Mononuclear cell (primary cell): Measurements from ENCODE around the gene ACSL4. TPM values are rescaled to one million over a fixed set of nuclear protein-coding genes. Genes with fewer than 3 reads are reported as not detected.

Experiments
- H3K27me3 ChIP-seq: 2 replicates; pipeline ENCODE4 v1.6.0; 2011; ENCODE audit warnings: low read length, control low read depth; ENCODE audit not compliant: insufficient read depth
- H3K4me1 ChIP-seq: 2 replicates; pipeline ENCODE4 v1.5.1; 2011; ENCODE audit warnings: mild to moderate bottlenecking, low read length, control low read depth; ENCODE audit not compliant: insufficient read depth
- H3K4me3 ChIP-seq: 2 replicates; pipeline ENCODE4 v1.5.1; 2011; ENCODE audit warnings: mild to moderate bottlenecking, low read length, moderate library complexity
- H3K9me3 ChIP-seq: 2 replicates; pipeline ENCODE4 v1.5.1; 2011; ENCODE audit warnings: low read depth, mild to moderate bottlenecking, control low read depth, low read length
- total RNA-seq: library from RNA; depleted of rRNA; stranded (reverse); fragments of >200 nt; gene quantifications from one replicate; pipeline ENCODE4 v1.2.3, GENCODE V29; 2012

ACSL4 gene
- total RNA-seq: 54.0 TPM

DNA sequence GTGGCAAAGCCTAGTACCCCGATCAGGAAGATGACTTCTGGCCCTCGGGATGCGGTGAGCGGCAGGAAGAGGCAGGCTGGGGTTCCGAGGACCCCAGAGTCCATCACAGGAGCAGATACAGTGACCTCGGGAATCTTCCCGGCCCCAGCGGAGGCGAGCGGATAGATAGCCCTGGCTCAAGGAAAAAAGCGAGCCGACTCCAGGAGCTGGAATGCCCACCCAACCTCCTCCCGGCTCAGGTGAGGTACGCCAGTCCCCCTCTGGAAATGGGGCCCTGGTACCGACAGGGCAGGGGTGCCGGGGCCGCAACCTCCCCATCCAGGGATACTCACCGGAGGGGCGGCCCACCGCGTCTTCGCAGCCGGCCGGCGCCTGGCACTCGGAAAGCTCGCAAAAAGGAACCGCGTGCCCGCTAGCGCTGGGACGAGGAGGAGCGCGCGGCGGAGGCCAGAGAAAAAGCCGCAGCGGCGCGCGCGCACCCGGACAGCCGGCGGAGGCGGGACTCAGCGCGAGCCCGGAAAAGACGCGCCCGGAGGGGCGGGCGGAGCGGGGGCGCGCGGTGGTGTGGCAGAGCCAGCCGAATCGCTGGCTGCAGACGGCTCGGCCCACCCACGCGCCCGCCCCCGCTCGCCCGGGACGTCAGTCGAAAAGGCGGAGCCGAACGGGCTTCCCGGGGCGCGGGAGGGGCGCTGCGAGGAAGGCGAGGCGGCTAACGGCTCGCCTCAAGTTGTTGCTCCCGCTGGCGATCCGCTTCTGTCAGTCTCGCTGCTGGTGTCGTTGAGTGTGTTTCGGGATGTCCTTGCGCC is at the start of gene ACSL4:
TSS of gene ACSL4 (minus strand) at position 451 of the 806 bp plus-strand sequence. CDS start 49,894 bp downstream, outside the sequence.
- H3K9me3 ChIP-seq: no peaks in the 10 kb centered on the region
- peaks cover 30% of the 10 kb centered on the region for H3K4me1 ChIP-seq
- H3K27me3 ChIP-seq: no peaks in the 10 kb centered on the region
- H3K4me3 ChIP-seq: peak within 1 kb of the TSS; percentile 85

DNA sequence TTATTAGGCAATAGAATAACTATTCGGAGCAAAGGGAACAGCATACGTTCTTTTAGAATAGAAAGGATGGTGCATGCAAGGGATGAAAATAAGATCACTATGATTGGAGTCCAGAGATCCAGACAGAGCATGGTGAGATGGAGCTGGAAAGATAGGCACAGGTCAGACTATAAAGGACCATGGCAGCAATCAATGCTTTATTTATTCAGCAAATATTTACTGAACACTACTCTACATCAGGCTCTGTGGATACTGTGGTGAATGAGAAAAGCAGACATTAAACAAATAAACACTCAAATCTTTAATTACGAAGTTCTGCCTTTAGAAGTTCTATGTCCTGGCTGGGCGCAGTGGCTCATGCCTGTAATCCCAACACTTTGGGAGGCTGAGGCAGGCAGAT is 44.7 kb upstream of the ACSL4 start:
- no peaks in the 10 kb centered on the region for H3K4me1 ChIP-seq
- no peaks in the 10 kb centered on the region for H3K27me3 ChIP-seq
- no peak overlapping the region for H3K4me3 ChIP-seq
- H3K9me3 ChIP-seq: no peaks in the 10 kb centered on the region

DNA sequence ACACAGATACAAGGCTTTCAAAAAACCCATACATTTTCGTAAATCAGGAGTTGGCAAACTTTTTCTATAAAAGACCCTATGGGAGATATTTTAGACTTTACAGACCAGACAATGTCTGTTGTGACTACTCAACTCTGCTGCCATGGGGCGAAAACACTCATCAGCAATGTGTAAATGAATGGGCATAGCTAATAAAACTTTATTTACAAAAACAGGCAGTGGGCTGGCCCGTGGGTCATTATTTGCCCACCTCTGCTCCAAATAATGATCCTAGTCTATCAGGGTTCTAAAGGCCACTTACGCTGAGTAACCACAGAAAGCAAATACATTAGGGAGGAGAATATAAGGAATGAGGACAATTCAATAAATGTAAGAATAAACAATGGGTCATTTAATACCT is 43.9 kb upstream of the ACSL4 start:
- Histone ChIP-seq H3K27me3 (no peaks in the 10 kb centered on the region), H3K4me1 (no peaks in the 10 kb centered on the region), H3K4me3 (no peak overlapping the region), H3K9me3 (no peaks in the 10 kb centered on the region)

DNA sequence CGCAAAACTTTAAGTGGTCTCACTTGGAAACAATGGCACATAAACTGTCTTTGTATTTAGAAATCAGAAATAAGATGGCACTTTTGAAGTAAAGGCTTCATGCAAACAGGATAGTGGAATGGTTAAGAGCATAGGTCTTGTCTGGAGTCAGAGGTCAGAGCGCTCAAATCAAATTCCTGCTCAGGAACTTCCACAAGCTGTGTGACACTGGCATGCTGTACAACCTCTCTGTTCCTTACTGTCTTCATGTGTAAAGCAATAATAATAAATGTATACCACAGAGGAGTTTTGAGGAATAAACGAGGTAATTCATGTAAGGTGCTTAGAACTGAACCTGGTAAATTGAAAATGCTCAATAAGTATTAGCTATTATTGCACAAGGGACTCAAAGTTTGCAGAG is 43.4 kb upstream of the ACSL4 start:
- Histone ChIP-seq H3K9me3 (no peaks in the 10 kb centered on the region), H3K27me3 (no peaks in the 10 kb centered on the region), H3K4me3 (no peak overlapping the region), H3K4me1 (no peaks in the 10 kb centered on the region)

DNA sequence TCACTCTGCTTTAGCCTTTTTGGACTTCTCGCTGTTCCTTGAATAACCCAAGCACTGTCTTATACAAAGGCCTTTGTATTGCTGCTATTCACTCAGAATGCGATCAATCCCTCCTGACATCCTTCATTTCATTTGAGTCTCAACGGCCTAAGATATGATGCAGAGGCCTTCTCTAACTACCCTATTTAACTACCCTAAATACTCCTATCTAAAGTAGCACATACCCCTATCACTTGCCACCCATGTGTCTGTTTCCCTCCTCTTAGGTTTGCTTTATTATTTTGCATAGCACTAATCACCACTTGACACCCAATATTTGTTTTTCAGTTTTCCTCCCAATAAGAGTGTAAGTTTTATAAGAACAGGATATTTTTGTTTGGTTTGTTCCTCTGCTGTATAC is 42.3 kb upstream of the ACSL4 start:
- Histone ChIP-seq H3K4me1 (no peaks in the 10 kb centered on the region), H3K9me3 (no peaks in the 10 kb centered on the region), H3K4me3 (no peak overlapping the region), H3K27me3 (no peaks in the 10 kb centered on the region)

DNA sequence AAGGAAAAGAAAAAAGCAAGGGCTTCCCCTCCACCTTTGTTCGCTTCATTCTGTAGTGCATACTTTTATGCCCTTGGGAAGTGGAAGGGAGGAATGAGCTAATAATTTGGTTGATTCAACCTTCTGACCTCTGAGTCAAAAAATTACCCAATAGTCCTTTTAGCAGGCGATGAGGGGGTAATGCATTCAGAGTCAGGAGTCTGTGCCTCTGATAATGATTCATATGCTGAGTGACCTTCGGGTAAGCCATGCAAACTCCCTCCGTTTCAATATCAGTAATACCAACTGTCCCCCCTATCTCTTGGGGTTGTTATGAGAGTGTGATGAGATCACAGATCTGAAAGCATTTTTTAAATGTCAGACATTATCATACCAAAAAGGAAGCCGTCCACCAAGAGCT is 41.6 kb upstream of the ACSL4 start:
- Histone ChIP-seq H3K27me3 (no peaks in the 10 kb centered on the region), H3K4me3 (no peak overlapping the region), H3K9me3 (no peaks in the 10 kb centered on the region), H3K4me1 (no peaks in the 10 kb centered on the region)

DNA sequence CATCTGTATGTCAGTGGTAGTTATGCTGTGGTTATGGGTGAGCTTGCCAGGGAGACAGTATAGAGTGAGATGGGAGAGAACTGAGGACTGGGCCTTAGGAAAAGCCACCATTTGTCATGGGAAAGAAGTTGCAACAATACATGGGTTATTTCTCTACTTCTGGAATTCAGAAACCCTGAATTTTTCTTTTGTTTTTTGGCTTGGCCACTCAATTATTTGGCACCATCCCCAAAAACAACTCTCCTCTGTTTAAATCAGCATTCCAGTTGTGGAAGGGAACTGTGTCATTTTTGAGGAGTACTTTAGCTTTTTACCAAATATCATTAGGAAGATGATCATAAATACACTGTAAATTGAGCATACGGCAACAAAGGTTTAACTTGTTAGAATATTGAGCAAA is 41.1 kb upstream of the ACSL4 start:
- Histone ChIP-seq H3K27me3 (no peaks in the 10 kb centered on the region), H3K4me3 (no peak overlapping the region), H3K9me3 (no peaks in the 10 kb centered on the region), H3K4me1 (no peaks in the 10 kb centered on the region)

DNA sequence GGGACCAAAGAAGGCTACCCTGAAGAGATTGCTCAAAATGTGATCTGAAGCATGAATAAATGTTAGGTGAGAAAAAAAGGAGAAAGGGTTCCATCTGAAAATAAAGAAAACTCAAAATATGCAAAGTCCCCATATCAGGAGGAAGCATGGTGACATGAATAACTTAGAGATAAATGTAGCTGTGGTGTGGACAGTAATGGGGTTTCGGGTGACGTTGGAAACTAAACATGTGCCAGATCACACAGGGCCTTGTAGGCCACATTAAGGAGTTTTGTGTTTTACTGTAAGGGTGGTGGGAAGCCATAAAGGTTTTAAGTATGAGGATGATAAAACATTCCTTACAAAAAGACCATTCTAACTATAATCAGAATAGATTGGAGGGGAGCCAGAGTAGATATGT is 40.3 kb upstream of the ACSL4 start:
- H3K4me3 ChIP-seq: no peak overlapping the region

DNA sequence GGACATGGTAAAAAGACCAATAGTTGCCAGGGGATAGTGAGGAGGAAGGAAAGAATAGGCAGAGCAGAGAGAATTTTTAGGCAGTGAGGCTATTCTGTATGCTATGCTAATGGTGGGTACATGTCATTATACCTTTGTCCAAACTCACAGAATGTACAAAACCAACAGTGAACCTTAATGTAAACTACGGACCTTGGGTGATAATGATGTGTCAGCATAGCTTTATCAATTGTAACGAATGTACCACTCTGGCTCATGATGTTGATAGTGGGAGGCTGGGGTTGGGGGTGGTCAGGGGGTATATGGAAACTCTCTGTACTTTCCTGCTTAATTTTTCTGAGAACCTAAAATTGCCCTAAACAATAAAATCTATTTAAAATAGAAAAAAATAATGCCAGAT is 37.7 kb upstream of the ACSL4 start:
- Histone ChIP-seq H3K9me3 (no peaks in the 10 kb centered on the region), H3K27me3 (no peaks in the 10 kb centered on the region), H3K4me1 (no peaks in the 10 kb centered on the region), H3K4me3 (no peak overlapping the region)

More for the DNA sequence above, 40.3 kb upstream of the ACSL4 start:
- H3K4me1 ChIP-seq: no peaks in the 10 kb centered on the region
- H3K27me3 ChIP-seq: no peaks in the 10 kb centered on the region
- H3K9me3 ChIP-seq: no peaks in the 10 kb centered on the region

DNA sequence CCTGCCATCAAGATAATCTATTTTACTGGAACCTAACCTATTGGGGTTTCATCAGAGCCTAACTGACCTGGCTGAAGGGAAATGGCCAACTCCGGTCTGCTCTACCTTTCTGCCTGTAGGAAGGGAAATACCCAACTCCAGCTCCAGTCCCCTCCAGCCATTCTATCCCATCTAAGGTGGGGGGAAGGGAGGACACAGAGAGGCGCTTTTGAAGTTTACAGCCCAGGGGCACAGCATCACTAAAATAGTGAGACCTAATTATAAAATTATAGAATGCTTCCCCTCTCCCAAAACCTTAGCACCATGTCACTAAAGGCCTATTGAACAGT is 27.8 kb upstream of the ACSL4 start:
- Histone ChIP-seq H3K27me3 (no peaks in the 10 kb centered on the region), H3K9me3 (no peaks in the 10 kb centered on the region), H3K4me1 (no peaks in the 10 kb centered on the region), H3K4me3 (no peak overlapping the region)

DNA sequence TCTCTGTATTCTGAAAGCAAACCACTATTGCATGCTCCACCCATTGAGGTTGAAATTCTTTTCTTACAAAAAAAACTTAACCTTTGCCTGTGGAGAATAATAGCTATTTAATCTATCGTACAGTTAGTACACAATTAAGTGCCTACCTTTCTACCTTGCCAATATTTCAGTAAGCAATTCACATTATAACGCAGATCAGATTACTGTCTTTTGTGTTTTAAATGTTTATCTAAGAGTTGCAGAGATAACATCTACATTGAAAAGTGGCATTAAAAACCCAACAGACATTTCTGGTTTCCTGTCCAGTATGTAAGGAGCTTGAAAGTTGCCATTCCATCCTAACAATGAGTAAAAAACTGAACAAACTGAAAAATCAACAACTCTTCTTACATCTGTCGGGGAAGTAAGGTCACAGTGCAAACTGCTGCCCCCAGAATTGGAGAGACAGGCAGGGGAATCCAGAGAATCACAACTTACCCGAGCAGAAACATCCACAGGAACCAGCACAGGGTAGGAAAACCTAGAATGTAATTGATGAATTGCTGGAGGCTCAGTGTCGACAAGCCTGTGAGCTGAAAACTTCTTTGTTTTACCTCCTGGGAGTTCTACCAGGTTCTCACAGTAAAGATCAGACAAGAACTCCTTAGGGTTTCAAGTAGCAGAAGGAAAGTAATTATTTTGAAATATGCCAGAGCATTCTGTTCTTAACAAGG is 27.3 kb upstream of the ACSL4 start:
- no peaks in the 10 kb centered on the region for H3K4me1 ChIP-seq
- H3K4me3 ChIP-seq: no peak overlapping the region
- H3K27me3 ChIP-seq: no peaks in the 10 kb centered on the region
- H3K9me3 ChIP-seq: no peaks in the 10 kb centered on the region

DNA sequence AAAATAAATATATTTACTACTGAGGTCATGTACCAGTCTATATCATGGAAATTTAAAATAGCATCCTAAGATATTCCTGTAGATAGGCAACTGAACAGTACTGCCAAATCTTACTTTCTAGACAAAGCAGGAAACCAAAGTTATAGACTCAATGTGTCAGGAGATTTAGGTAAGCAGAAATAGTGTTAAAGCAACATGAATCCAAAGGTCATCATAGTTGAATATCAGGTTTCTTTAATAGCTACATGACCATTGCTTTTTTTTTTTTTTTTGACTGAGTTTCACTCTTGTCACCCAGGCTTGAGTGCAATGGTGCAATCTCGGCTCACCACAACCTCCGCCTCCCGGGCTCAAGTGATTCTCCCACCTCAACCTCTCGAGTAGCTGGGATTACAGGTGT is 20.2 kb upstream of the ACSL4 start:
- H3K4me3 ChIP-seq: no peak overlapping the region
- H3K9me3 ChIP-seq: no peaks in the 10 kb centered on the region
- H3K4me1 ChIP-seq: no peaks in the 10 kb centered on the region
- no peaks in the 10 kb centered on the region for H3K27me3 ChIP-seq

DNA sequence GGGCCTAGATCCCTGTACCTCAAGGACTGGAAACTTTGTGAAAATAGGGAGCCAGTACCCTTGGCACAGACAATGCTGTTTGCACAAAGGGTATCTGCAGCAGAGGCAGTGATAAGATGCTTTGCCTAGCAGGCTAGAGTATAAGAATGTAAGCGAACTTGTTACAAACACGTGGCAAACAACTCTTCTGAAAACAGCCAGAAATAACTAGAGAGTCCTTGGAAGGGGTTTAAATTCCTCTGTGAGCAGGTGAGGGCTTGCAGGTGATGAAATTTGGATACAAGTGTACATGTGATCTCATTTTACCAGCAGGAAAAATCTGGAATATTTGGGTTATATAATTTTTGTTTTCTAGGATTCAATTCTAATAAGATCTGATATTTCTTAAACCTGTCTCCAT is 18.6 kb upstream of the ACSL4 start:
- Histone ChIP-seq H3K27me3 (no peaks in the 10 kb centered on the region), H3K4me3 (no peak overlapping the region), H3K9me3 (no peaks in the 10 kb centered on the region), H3K4me1 (no peaks in the 10 kb centered on the region)

DNA sequence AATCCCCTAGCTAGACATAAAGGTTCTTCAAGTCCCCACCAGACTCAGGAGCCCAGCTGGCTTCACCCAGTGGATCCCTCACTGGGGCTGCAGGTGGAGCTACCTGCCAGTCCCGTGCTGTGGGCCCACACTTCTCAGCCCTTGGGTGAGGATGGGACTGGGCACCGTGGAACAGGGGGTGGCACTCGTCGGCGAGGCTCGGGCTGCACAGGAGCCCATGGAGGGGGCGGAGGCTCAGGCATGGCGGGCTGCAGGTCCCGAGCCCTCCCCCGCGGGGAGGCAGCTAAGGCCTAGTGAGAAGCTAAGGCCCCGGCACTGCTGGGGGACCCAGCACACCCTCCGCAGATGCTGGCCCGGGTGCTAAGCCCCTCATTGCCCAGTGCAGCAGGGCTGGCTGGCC is 16.1 kb upstream of the ACSL4 start:
- Histone ChIP-seq H3K4me3 (no peak overlapping the region), H3K4me1 (no peaks in the 10 kb centered on the region), H3K27me3 (no peaks in the 10 kb centered on the region), H3K9me3 (no peaks in the 10 kb centered on the region)

DNA sequence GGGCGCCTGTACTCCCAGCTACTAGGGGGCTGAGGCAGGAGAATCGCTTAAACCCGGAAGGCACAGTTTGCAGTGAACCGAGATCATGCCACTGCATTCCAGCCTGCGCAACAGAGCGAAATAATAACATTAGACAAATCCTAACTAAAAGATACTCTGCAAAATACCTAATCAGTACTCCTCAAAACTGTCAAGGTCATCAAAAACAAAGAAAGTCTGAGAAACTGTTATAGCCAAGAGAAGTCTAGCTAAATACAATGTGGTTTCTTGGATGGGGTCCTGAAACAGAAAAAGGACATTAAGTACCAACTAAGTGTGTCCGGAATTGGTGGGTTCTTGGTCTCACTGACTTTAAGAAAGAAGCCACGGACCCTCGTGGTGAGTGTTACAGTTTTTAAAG is 14.6 kb upstream of the ACSL4 start:
- no peaks in the 10 kb centered on the region for H3K4me1 ChIP-seq
- H3K27me3 ChIP-seq: no peaks in the 10 kb centered on the region
- H3K9me3 ChIP-seq: no peaks in the 10 kb centered on the region
- no peak overlapping the region for H3K4me3 ChIP-seq

DNA sequence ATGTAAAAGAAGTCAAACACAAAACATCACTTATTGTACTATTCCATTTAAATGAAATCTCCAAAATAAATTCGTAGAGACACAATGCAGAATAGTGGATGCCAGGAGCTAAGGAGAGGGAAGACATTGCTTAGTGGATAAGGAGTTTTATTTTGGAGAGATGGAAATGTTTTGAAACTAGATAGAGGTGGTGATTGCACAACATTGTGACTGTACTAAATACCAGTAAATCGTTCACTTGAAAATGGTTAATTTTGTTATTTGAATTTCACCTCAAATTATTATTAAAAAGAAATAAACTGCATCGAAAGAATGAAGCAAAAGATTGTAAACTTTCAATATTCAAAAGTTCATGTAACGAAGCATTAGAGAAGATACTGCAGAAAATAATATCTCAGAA is 9.7 kb upstream of the ACSL4 start:
- H3K9me3 ChIP-seq: no peaks in the 10 kb centered on the region
- H3K27me3 ChIP-seq: no peaks in the 10 kb centered on the region
- H3K4me3 ChIP-seq: no peak overlapping the region
- peaks cover 6% of the 10 kb centered on the region for H3K4me1 ChIP-seq
